GM10248 (cell line): Measurements from ENCODE around the gene CDC42EP5.

Experiments used
- CTCF ChIA-PET: fragments of 300-600 bp; sonication (Branson Sonifier 250); formaldehyde crosslinking; extraction: SDS; loops from one replicate; lab custom pipeline; 2021; ENCODE audit warnings: antibody characterized with exemption; lab: Yijun Ruan, JAX
- POLR2A ChIA-PET: fragments of 350-650 bp; sonication (Branson Sonifier 250); formaldehyde crosslinking; extraction: SDS; loops from one replicate; lab custom pipeline; 2020; ENCODE audit warnings: antibody characterized with exemption; lab: Yijun Ruan, JAX
- DNase-seq: peaks from one replicate; pipeline ENCODE4 v3.0.0; 2012; ENCODE audit errors: extremely low spot score
- TF ChIP-seq, protein P1 (sequence below): IDR thresholded peaks from 2 replicates; pipeline ENCODE4 v1.5.1; 2012; ENCODE audit warnings: mild to moderate bottlenecking, low read depth; ENCODE audit errors: extremely low read depth, missing control alignments, control extremely low read depth

The CDC42EP5 gene

DNA sequence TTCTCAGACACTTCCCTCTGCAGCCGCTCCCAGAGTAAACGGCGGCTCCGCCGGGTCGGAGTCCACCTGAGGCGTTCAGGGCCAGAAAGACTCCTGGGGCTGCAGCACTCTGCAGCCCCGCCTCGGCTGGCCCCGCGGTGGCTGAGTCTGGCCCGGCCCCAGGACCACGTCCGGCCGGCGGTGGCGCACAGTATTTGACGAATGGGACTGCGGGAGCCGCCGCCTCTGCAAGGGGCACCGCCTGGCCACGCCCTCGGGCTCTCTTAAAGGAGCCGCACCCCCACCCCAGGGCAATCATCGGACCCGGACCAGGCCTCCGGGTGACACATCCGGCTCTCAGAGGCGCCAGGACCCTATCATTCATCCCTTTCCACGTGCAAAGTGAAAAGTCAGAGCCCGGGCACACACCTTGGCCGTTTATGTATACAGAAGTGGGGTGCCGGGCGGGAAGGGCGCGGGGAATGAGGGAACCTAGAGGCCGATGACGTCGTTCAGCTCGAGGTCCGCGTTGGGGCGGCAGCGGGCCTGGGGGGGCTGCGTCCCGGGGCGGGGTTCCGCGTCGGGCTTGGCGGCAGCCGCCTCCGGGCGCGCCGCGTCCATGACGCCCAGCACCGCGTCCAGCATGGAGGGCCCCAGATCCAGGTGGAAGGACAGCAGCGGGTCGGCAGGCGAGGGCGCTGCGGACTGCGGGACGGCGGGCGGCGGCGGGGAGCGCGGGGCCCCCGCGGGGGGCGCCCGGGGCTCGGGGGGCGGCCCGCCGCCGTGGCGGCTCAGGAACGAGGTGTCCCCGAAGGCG lies 8.3 kb downstream of the CDC42EP5 start:
- DNase-seq: peak; percentile 89
- ChIA-PET POLR2A (no interaction called here), CTCF (interaction anchor here (1.2 kb wide), 1 partner anchor 210 kb away, joined by 4 read pairs; no protein-coding TSS in a partner anchor)
- TF ChIP-seq, protein P1, sequence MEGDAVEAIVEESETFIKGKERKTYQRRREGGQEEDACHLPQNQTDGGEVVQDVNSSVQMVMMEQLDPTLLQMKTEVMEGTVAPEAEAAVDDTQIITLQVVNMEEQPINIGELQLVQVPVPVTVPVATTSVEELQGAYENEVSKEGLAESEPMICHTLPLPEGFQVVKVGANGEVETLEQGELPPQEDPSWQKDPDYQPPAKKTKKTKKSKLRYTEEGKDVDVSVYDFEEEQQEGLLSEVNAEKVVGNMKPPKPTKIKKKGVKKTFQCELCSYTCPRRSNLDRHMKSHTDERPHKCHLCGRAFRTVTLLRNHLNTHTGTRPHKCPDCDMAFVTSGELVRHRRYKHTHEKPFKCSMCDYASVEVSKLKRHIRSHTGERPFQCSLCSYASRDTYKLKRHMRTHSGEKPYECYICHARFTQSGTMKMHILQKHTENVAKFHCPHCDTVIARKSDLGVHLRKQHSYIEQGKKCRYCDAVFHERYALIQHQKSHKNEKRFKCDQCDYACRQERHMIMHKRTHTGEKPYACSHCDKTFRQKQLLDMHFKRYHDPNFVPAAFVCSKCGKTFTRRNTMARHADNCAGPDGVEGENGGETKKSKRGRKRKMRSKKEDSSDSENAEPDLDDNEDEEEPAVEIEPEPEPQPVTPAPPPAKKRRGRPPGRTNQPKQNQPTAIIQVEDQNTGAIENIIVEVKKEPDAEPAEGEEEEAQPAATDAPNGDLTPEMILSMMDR: peak; percentile 7

DNA sequence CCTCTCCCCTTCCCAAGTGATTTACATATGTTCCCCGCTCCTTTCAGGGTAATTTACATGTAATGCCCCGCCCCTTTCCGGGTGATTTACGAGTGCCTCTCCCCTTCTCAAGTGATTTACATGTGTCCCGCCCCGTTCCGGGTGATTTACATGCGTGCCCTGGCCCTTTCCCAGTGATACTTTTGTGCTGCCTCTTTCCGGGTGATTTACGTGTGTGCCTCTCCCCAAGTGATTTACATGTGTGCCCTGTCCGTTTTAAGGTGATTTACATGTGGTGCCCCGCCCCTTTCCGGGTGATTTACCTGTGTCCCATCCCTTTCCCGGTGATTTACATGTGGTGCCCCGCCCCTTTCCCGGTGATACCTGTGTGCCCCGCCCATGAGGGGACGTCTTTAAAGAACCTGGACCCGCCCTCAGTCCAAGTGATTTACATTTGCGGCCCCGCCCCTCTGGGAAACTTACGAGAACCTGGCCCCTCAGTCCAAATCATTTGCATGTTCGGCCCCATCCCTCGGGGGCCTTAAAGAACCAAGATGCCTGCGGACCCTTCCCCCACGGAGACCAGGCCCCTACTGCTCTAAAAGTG lies 9.0 kb downstream of the CDC42EP5 start:
- peak; percentile 85 for DNase-seq
- TF ChIP-seq, protein P1: no peak
- POLR2A ChIA-PET: interaction anchor here (0.5 to 3.0 kb wide), 8 partner anchors 9 to 211 kb away, joined by 3 to 20 read pairs (median 3); partner anchors contain the start of genes CDC42EP5 and LENG8
- CTCF ChIA-PET: interaction anchor here (0.7 to 2.6 kb wide), 3 partner anchors 11 to 16 kb away, joined by 3 to 11 read pairs (median 4); no protein-coding TSS in a partner anchor

DNA sequence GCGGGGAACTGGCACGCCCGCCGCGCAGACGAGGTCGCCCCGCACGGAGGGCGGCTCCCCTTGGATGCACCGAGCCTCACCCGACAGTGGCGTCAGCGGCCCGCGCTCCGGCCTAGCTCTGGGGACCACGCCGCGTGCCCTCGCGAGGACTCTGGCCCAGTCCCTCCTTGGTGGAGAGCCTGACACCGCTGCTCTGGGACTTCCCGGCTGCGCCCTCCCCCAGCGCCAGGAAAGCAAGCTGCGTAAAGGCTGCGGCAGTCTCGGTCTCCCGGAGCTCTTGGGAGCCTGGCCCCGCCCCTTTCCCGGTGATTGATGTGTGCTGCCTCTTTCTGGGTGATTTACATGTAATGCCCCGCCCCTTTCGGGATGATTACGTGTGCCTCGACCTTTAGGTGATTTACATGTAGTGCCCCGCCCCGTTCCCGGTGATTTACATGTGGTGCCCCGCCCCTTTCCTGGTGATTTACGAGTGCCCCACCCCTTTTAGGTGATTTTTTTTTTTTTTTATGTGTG lies 9.5 kb downstream of the CDC42EP5 start, which contains the start of gene LENG9:
TSS of gene LENG9 (minus strand) at position 248 of the 513 bp plus-strand sequence. CDS start 252 bp downstream, outside the sequence.
- CTCF ChIA-PET: interaction anchor here (0.7 to 2.6 kb wide), 3 partner anchors 10 to 15 kb away, joined by 3 to 11 read pairs (median 4); no protein-coding TSS in a partner anchor
- POLR2A ChIA-PET: interaction anchor here (0.5 to 3.0 kb wide), 9 partner anchors 10 to 944 kb away, joined by 3 to 20 read pairs (median 3); partner anchors contain the start of genes CDC42EP5, LENG8 and UBE2S
- TF ChIP-seq, protein P1: no peak
- DNase-seq: peak; percentile 92

DNA sequence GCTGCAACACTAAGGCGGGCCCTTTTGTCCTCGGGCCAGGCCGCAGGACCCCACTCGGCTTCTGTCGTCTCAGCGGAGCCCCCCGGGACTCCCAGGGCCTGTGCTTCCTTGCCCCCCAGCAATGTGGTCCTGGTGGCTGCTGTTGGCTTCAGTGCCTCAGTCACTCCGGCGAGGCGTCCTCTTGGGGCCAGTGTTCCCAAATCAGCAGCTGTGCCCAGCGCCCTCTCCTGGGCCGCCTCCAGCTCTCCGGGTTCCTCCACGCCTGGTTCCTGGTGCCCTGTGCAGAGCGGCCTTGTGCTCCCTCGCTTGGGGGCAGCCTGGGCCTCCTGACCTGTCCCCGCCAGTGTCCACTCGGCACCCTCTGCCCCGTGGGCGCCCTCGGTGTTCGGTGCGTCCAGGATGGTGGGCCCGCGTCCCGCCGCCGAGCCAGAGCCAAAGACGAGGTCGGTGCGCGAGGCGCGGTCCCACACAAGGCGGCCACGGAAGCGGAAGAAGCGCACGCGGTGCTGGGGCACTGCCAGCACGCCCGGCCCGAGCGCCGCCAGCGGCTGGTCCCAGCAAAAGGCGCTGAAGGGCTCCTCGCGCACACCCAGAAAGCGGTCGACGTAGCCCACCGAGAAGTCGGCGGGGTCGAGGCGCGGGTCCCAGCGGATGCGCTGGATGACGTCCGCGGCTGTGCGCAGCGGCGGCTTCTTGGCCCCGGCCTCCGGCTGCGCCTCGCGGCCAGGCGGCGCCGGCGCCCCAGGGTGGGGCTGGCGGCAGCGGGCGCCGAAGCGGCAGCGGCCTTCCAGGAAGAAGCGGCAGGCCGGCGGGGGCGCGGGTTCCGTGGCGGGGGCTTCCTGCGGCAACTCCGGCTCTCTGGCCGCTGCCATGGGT lies 10.2 kb downstream of the CDC42EP5 start:
- POLR2A ChIA-PET: interaction anchor here (0.6 to 3.0 kb wide), 8 partner anchors 9 to 945 kb away, joined by 3 to 20 read pairs (median 3); partner anchors contain the start of genes CDC42EP5, LENG8 and UBE2S
- TF ChIP-seq, protein P1: peak; percentile 47
- CTCF ChIA-PET: interaction anchor here (2.6 kb wide), 1 partner anchor 12 kb away, joined by 11 read pairs; no protein-coding TSS in a partner anchor
- peak; percentile 47 for DNase-seq

DNA sequence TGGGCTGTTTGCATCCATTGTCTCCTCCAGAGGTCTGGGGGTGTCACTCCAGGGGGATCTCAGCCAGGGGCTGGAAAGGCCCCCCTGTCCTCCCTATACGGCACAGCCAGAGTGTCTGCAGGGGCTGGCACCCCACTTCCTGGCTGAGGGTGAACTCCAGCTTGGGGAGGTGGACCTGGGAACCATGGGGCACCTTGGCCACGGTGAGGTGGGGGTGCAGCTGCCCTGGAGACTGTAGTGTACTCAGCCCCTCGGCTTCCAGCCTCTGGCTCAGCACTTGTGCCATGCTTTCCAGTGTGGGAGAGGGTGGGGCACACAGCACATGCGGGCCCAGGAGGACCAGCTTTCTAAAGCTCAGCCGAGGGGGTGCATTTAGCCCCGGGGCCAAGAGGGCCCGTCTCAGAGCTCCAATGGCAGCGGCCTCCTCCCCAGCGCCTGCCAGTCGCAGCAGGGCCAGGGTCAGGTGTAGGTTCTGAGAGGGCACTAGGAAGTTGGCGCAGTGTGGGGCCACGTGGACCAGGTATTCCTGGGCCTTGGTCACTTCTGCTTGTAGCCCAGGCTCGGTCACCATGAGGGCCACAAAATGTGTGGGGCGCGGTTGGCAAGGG lies 10.9 kb downstream of the CDC42EP5 start:
- TF ChIP-seq, protein P1: no peak
- no peak for DNase-seq
- ChIA-PET POLR2A (interaction anchor here (0.5 to 3.0 kb wide), 5 partner anchors 8 to 766 kb away, joined by 3 to 20 read pairs (median 4); partner anchors contain the start of gene LENG8), CTCF (interaction anchor here (2.6 kb wide), 1 partner anchor 11 kb away, joined by 11 read pairs; no protein-coding TSS in a partner anchor)
